Measurements from ENCODE around the gene HEPACAM.

The HEPACAM gene

DNA sequence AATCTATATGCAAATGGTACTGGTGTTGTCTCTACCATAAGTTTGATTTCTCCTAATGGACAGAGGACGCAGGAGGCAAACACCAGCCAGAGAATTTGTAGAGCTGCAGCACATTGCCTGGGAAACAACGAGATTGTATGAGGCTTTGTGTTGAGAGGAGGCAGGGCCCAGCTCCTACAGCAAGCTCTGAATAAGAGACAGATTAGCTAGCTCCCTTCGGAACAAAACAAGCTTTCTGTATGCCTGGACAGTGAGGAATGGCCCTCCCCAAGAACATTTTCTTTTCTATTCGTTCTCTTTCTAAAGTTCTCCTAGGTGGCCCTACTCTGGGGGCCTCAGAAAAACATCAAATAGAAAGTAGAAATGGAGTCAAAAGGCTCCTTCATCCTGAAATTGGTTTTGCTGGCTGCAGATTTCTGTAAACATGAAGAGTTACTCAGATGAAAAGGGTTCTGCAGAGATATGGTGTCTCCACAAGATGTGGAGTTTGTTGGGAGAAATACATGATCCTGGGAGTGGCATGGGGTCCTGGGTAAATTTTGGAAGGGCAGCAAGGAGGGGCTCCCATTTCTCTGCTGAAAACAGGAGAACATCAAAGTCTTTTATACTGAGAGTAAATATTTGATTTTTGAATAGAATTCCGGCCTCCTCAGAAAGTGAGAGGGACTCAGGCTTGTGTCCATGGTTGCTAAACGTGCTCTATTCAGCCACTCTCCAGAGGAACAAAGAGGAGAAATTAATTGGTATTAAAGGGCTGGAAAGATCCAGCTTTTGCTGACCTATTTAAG is 6.8 kb upstream of the HEPACAM start:
- no peak for DNase-seq

DNA sequence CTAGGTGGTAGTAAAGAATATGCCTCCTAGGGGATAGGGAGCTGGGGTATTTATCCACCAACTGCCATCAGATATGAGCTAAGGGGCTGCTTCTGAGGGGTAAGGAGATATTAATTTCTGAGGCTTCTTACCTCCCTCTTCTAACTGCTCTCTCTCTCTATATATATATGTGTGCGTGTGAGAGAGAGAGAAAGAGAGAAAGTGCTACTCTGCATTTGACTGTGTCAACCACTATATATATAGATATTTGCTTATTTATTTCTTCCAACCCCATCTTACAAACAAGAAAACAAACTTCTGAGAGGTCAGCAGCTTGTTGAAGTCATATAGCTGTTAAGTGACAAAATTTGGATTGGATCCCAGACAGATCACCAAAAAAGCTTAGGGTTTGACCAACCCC is 5.9 kb upstream of the HEPACAM start:
- no peak for DNase-seq

DNA sequence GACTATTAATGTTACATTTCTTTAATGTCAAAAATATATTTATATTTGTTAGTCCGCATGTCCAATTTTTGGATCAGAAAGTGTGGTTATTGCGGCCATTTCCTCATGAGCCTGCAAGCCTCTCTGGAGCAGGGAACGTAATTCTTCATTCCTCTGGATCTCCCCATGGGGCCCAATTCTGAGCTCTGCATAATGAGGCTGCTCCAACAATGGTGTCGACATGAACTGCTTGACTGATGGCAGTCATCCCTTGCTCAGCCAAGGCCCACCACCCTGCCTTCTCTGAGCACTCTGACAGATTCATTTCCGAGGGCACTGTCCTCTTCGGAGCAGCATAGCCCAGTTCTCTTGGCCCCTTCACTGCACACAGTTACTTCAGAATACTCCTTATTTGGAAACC is 3.1 kb upstream of the HEPACAM start:
- no peak for DNase-seq

DNA sequence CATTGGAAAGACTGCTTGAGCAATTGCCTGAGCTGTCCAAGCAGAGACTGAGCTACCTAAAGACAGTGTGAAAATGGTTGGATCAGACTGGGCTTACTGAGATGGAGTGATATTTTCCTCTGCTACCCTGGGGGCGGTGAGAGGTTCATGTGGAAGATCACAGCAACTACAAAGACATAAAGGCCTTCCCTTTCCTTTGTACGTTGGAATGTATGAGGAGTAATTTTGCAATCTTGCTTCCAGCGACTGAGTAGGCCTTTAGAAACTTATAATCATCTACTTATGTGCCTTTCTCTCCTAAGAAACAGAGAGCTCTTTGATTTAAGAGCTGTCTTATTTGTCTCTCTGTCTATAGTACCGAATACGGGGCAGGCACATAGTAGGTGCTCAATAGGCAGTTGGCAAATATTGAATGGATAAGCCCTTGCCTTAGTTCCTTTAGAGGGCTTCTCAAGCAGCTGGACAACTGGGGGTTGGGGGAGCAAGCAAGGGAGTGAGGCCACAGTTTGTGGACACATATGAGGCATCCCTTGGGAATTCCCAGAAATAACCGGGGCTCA is 2.4 kb upstream of the HEPACAM start:
- no peak for DNase-seq

DNA sequence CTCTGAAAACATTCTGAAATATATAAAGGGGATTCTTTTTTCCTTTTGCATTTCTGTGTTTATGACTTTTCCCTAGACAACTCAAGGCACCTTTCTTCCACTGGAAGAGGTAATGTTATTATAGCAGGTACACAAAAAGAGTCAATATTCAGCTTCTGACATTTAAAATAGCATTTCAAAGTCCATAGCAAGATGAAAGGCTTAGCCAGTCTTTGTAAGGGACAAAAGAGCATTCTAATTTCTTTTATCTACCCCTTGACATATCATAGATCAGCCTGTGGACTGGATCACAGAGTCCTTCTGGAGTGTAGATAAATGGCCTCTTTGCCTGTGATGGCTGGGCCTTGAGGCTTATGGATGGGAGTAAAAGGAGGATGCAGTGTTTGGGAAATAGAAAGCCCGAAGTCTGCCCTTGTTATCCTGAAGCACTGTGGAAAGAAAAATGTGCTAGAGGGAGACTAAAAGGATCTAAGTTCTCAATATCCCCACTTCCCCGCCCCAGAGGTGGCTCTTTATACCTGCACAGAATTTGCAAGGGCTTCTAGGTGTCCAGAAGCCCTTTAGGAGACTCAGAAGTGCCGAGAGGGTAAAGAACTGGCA is 1.6 kb upstream of the HEPACAM start:
- no peak for DNase-seq

DNA sequence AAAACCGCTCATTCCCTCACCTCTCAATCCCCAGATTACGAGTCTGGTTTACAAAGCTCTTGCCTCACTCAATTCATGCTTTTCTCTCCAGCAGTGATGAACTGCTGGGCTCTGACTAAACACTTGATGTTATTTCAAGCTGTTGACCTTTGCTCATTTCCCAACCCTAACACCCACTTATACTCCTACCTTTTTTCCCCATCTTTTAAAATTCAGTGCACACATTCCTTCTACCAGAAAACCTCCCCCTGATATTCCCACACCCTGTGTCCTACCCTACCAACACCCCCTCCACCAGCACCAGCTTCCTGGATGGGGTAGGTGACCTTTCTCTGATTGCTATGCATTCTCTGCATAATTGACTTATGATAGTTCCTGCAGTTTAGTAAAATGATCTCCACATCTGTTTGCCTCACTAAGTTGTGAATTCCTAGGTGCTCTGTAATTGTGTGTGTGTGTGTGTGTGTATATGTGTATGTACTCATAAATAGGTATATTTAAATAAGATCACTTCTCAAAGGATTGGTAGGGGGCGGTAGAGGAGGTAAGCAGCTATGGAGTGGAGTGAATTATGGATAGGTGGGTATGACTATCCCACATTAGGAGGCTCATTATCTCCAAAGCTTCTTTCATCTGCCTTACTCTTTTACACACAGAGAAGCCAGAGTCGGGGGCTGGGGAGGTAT is 842 bp downstream of the HEPACAM start:
- DNase-seq = no peak

DNA sequence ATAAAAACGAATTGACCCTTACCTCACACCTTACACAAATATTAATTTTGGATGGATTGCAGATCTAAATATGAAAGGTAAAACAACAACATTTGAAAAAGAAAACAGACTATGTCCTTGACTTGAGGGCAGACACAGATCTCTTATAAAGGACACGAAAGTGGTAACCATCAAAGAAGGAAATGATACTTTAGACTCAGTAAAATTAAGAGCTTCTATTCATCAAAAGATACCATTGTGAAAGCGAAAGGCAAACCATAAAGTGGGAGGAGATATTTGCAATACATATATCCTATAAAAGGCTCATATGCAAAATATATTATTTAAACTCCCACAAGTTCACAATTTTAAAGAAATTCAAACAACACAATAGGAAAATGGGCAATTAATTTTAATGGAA is 5.0 kb downstream of the HEPACAM start:
- no peak for DNase-seq

DNA sequence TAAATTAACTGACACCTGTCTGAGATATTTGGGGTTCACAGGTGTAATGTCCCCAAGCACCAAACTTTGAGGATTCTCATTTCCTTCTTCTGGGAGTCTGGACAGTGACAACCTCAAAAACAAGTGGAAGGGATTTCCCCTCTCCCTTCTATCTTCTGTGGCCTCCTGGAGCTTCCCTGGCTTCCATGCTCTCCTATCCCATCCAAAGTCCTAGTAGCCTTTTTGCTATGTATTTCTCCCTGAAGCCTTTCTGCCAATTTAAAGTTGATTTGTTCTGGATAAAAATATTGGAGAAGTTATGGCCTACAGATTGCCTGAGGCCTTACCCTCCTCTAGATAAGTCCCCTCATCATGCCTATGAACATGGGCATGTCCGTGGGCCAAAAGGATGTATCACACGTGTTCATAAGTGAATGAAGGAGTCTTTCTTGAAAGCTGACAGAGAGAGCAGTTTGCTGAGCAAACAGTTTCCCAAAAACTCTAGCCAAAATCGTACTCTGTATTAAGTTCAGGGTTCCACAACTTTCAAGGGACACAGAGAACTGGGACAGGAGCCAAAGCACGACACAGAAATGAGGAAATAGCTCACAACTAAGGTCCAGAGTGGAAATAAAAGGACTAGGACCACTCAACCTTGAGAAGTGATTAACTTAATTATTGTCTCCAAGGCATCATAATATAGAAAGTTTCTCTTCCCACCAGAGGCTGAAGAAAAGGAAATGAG is 6.7 kb downstream of the HEPACAM start:
- DNase-seq = no peak

DNA sequence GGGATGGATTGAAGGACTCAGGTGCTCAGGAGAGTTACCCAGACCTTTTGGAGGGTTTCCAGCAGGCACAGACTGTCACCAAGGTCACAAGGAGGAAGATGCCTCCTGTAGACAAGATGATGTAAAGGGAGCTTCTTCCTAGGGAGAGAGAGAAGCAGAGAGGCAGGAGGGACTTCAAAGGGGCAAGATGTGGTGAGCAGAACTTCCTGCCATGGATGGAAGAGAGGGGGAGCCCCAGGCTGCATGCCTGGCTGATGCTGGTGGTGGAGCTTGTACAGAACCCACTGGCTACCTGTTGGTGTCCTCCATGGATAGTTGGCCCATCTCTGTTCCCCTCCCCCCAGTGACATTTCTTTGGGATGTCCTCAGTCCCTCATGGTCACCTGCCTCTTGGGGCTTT is 12.6 kb downstream of the HEPACAM start:
- no peak for DNase-seq

DNA sequence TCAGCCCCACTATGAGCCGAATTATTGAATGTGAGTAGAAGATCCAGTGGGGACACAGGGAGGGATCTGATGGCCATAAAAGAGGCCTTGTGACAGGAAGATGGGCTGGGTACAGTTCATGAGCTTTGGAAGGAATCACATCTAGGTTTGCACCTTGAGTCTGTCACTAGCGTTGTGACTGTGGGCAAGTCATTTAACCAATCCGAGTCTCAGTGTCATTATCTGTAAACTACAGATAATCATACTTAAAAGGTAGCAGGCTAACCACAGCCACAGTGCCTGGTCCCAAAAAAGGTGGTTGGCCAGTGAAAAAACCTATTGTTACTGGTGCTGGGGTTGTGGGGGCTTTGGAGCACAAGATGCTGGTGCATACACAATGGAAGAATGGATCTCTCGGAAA is 13.0 kb downstream of the HEPACAM start:
- DNase-seq = no peak

DNA sequence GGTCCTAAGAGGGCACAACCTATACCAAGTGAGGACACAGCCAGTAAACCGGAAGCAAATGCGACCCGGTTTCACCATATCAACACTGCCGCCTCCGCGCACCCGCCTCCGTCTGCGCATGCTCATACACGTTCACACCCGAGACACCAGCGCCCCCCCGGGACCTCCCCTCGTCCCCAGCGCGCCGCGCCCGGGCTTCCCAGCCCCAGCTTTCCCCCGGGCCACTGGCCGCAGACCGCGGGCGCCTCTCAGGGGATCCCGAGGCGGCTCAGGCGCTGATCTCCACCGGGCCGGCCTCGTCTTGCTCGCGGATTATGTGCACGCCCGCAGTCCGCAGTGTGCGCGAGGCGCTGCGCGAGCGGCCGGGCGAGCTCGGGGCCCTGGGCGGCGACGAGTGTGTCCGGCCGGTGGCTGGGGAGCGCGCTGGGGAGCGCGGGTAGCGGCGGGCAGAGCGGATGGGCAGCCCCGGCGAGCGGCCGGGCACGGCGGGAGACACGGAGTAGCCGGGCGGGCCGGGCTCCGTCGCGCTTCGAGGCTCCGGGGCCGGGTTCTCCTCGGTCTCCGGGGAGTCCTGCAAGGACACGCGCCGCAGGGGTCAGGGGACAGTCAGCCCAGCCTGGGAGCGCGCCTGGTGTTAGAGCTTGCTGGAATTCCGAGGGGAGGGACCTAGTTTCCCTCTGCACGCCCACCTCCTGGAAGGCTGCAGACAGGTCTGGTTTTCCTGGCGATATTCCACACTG is 14.8 kb downstream of the HEPACAM start:
- no peak for DNase-seq

DNA sequence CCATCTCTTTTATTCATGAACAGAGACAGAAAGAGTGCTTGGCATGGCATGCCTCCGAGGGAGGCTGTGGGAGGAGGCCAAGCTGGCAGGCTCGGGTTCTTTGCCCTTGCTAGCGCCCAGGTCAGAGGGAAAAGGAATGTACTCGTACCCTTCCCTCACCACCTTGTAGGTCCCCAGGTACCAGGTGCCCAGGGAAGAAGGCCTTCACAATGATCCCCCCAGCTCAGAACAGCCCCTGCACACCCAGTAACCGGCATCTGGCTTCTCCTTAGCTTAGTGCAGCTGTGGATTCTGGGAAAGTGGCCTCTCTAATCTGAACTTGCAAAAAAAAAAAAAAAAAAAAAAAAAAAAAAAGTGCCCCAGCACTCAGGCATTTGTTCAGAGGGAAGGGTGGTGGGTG is 15.5 kb downstream of the HEPACAM start:
- no peak for DNase-seq

DNA sequence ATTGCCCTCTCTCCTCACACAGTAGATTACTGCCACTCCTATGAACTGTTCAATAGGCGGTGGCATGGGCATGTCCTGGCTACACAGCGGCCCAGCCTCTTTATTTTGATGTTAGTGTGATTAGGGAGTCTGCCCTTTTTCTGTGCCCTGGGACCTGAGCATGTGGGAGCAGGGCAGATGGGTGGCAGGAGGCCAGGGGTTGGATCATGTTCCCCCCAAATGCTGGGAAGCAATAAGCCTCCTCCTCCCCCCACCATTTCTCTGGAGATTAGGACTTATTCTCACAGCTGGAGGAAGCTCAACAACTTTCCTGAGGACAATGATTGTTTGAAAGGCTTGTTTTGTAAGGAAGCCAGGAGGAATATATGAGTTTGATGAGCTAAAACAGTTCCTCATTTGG is 15.9 kb downstream of the HEPACAM start:
- DNase-seq = no peak

DNA sequence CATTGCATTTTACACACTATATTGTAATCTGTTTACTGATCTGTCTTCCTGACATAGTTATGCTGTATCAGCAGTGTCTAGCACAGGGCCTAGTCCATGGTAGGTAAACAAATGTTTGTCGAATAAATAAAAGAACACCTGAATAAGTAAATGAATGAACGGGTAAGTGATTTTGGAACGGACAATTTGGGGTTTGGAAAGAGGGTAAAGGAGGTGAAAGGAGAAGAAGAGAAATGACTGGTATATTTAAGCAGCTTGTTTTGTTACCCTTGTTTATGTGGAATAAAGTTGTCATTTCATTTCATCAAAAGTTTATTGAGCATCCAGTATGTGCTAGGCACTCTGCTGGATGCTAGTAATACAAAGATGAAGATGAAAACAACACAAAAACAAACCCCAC is 16.9 kb downstream of the HEPACAM start, which contains the start of gene HEPN1:
Gene HEPN1, plus strand, starts transcription at position 301 of the 400 bp plus-strand sequence.
- DNase-seq = no peak

DNA sequence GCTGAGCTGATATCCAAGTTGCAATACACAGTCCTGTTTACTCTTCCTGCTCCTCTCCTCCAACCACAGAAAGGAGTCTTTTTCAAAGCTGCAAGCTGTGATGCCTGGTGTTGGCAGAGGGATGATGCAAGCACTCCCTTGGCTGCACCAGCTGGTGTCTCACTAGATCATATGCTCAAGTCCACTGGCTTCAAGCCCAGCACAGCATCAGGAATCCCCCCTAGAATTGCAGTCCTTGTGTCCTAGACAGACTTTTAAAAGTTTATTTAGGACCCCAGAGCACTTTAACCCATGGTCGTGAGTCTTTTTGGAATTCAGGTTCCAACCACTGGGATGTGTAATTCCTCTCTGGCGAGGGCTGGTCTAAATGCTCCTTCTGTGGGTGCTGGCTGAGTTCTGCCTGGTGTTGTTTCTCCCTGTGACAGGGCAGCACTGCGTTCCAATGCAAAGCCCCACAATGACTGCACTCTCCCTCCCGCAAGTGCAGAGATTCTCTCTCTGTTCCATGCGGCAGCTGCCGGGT is 18.7 kb downstream of the HEPACAM start:
- DNase-seq = no peak

DNA sequence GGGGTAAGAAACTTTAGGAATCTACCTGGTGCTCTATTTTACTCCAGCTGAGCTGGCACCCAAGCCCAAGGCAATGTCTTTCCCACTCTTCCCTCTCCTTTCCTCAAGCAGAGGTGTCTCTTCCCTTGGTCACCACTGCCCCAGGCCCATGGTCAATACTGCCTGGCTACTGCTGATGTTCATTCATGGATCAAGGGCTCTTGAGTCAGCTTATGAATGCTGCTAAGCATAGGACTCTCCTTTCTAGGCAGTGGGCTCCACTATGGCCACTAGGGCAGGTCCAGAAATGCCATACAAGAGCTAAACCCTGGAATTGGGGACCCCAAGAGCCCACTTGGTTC is 19.5 kb downstream of the HEPACAM start:
- DNase-seq = no peak

DNA sequence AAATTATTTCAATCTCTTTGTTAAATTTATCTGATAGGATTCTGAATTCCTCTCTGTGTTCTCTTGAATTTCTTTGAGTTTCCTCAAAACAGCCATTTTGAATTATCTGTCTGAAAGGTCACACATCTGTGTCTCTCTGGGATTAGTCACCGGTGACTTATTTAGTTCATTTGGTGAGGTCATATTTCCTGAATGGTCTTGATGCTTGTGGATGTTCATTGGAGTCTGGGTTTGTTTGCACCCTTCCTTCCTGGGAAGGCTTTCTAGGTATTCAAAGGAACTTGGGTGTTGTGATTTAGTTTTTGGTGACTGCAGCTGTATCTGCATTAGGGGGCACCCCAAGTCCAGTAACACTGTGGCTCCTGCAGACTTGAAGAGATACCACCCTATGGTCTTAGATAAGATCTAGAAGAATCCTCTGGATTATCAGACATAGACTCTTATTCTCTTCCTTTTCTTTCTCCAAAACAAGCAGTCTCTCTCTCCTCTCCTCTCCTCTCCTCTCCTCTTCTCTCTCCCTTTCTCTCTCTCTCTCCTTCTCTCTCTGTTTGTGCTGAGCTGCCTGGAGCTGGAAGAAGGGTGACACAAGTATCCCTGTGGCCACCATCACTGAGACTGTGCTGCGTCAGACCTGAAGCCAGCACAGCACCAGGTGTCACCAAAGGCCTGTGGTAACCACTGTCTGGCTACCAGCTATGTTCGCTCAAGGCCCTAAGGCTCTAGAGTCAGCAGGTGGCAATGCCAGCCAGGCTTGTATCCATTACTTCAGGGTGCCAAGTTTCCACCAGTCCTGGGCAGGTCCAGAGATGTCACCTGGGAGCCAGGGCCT is 20.1 kb downstream of the HEPACAM start:
- DNase-seq = no peak

DNA sequence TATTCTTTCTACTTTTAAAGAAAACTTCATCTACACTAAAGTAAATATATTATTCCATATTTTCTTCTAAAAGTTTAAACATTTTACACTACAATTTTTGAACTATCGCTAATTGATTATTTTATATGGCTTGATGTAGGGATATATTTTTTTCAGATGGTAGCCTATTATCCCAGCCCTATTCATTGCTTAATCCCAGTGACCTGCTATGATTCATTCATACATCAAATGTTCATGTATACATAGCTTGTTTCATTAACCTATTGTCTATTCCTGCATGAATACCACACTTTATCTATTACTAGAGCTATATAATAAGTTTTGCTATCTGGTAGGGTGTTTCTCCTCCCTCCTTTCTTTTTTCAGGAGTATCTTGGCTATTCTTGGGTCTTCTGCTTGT is 33.2 kb downstream of the HEPACAM start:
- no peak for DNase-seq

DNA sequence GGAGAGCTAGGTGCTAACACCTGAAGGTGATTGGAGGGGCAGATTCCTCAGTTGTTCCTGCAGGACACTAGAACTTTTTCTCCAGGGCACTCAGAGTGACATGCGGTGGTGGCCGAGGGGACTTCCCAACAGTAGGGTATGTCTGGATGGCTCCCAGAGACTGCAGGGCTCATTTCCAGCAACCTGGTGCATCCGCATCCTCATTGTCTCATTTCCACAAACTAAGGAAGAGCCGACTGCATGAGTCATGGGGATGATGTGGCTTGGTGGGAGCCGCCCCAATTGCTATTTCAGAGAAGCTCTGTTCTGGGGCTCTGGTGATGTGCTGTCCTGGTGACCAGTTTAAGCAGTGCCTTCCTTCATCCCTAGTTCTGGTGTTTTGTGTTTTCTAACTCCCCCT is 35.4 kb downstream of the HEPACAM start:
- DNase-seq = no peak

DNA sequence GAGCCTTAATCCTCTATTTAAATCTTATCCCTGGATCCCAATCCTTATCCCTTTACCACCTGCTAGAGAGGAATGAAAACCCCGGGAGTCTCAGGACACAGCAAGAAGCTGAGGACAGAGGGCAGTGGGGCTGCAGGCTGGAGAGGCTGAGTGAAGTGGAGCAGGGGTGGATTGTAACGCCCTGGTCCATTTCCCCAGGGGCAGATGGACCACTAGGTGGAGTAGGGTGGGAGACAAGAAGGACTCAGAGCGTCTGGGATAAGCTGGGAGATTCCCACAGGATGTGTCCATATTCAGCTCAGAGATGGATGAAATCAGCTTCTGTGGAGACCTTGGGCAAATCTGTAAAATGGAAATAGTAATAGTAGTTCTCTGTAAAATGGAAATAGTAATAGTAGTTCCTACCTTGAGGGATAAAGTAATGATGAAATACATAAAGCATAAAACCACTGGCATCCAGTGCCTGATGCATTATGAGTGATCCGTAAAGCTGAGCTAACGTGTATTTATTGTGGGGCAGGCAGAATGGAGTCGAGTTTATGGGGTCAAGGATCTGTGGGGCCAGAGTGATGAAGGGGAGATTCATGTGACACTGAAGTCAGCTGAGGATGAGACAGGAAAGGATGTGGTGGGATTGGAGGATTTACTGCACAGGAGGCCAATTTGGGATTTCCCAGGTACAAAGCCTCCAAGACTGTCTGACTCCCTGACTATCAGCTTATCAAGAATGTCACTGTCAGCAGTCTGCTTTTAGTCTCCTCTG is 36.3 kb downstream of the HEPACAM start:
- DNase-seq = no peak

DNA sequence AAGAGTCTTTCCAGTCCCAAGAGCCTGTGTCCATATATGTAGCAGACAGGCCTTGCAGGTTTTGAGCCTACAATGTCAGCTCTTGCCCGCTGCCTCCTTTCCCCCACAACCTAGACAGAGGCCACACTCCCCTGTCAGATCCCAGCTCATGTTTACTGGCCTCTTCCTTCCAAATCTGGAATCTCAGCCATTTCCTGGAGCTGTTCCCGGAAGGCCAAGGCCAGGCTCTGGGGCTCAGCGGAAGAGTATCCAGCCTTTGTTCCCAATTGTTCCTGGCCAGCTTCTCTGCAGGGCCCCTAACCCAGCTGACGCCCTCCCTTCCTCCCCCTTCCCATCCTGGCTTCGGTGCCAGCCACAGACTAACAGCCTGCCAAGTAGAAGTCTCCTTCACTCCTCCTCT is 37.1 kb downstream of the HEPACAM start:
- no peak for DNase-seq
